HFF-Myc (cell line): ENCODE results near the gene CACNA1C.

Experiments used
- DNase-seq: peaks from one replicate; pipeline ENCODE4 v3.0.0-alpha.2; 2011; ENCODE audit warnings: low read depth; ENCODE audit errors: extremely low read depth
- H3K4me3 ChIP-seq: replicated peaks from 2 replicates; pipeline ENCODE4 v1.5.1; 2011; ENCODE audit warnings: low read depth, mild to moderate bottlenecking, control low read depth, low read length
- CTCF ChIP-seq: IDR thresholded peaks from 2 replicates; pipeline ENCODE4 v1.5.1; 2012; ENCODE audit warnings: mild to moderate bottlenecking, low read depth, low read length, control low read depth; ENCODE audit errors: missing control alignments

CACNA1C gene

GRCh38 chr12:2260441-2260840 is 207.7 kb downstream of the CACNA1C start:
- DNase-seq = no peak
- TF ChIP-seq CTCF = no peak
- H3K4me3 ChIP-seq = no peak overlapping the region

- H3K4me3 ChIP-seq = no peak overlapping the region
- TF ChIP-seq CTCF = no peak
- no peak for DNase-seq
These were observed 208.9 kb downstream of the CACNA1C start for GRCh38 chr12:2261708-2262107.

GRCh38 chr12:2262449-2262848 is 209.7 kb downstream of the CACNA1C start:
- no peak overlapping the region for H3K4me3 ChIP-seq
- DNase-seq = no peak
- no peak for TF ChIP-seq CTCF

GRCh38 chr12:2263901-2264300 is 211.1 kb downstream of the CACNA1C start:
- TF ChIP-seq CTCF = no peak
- DNase-seq = no peak
- no peak overlapping the region for H3K4me3 ChIP-seq

- no peak for DNase-seq
- H3K4me3 ChIP-seq = no peak overlapping the region
- no peak for TF ChIP-seq CTCF
These were observed 212.0 kb downstream of the CACNA1C start for GRCh38 chr12:2264651-2265232.

- TF ChIP-seq CTCF = no peak
- no peak for DNase-seq
- no peak overlapping the region for H3K4me3 ChIP-seq
These were observed 212.8 kb downstream of the CACNA1C start for GRCh38 chr12:2265461-2266167.
